ENCODE results near the gene SEMA5B. TPM values are rescaled to one million over a fixed set of nuclear protein-coding genes. Genes with fewer than 3 reads are reported as not detected.

SEMA5B gene
- total RNA-seq, 1 donor from 2014 or later: 1.1 TPM

GRCh38 chr3:123019161-123019560, 8.4 kb downstream of the SEMA5B start:
- TF ChIP-seq, protein P1, sequence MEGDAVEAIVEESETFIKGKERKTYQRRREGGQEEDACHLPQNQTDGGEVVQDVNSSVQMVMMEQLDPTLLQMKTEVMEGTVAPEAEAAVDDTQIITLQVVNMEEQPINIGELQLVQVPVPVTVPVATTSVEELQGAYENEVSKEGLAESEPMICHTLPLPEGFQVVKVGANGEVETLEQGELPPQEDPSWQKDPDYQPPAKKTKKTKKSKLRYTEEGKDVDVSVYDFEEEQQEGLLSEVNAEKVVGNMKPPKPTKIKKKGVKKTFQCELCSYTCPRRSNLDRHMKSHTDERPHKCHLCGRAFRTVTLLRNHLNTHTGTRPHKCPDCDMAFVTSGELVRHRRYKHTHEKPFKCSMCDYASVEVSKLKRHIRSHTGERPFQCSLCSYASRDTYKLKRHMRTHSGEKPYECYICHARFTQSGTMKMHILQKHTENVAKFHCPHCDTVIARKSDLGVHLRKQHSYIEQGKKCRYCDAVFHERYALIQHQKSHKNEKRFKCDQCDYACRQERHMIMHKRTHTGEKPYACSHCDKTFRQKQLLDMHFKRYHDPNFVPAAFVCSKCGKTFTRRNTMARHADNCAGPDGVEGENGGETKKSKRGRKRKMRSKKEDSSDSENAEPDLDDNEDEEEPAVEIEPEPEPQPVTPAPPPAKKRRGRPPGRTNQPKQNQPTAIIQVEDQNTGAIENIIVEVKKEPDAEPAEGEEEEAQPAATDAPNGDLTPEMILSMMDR (IDR thresholded peaks at IDR 0.05; ENCODE audit: unreplicated experiment): no peak
- Mint-ChIP-seq H3K4me1 (ENCODE audit: unreplicated experiment) (no peaks in the 10 kb centered on the region), H3K27ac (ENCODE audit: unreplicated experiment) (no peak overlapping the region), H3K9me3 (ENCODE audit: unreplicated experiment) (no peaks in the 10 kb centered on the region), H3K36me3 (ENCODE audit: low read depth, unreplicated experiment) (no peaks in the 10 kb centered on the region), H3K27me3 (ENCODE audit: unreplicated experiment) (peaks cover 3% of the 10 kb centered on the region), H3K4me3 (ENCODE audit: unreplicated experiment) (no peak overlapping the region)
- DNase-seq (ENCODE audit: low spot score): no peak

GRCh38 chr3:123018683-123019082, 8.9 kb downstream of the SEMA5B start:
- H3K36me3 Mint-ChIP-seq (ENCODE audit: low read depth, unreplicated experiment): no peaks in the 10 kb centered on the region
- no peak for DNase-seq (ENCODE audit: low spot score)
- no peak overlapping the region for H3K27ac Mint-ChIP-seq (ENCODE audit: unreplicated experiment)
- no peaks in the 10 kb centered on the region for H3K9me3 Mint-ChIP-seq (ENCODE audit: unreplicated experiment)
- no peak overlapping the region for H3K4me3 Mint-ChIP-seq (ENCODE audit: unreplicated experiment)
- TF ChIP-seq, protein P1 (IDR thresholded peaks at IDR 0.05; ENCODE audit: unreplicated experiment): no peak
- H3K4me1 Mint-ChIP-seq (ENCODE audit: unreplicated experiment): peaks cover 1% of the 10 kb centered on the region
- H3K27me3 Mint-ChIP-seq (ENCODE audit: unreplicated experiment): peaks cover 3% of the 10 kb centered on the region

- Mint-ChIP-seq H3K9me3 (ENCODE audit: unreplicated experiment) (no peaks in the 10 kb centered on the region), H3K36me3 (ENCODE audit: low read depth, unreplicated experiment) (no peaks in the 10 kb centered on the region), H3K27ac (ENCODE audit: unreplicated experiment) (no peak overlapping the region), H3K4me1 (ENCODE audit: unreplicated experiment) (peaks cover 4% of the 10 kb centered on the region), H3K4me3 (ENCODE audit: unreplicated experiment) (no peak overlapping the region), H3K27me3 (ENCODE audit: unreplicated experiment) (peaks cover 5% of the 10 kb centered on the region)
- no peak for DNase-seq (ENCODE audit: low spot score)
- TF ChIP-seq, protein P1 (IDR thresholded peaks at IDR 0.05; ENCODE audit: unreplicated experiment): no peak
Measured at GRCh38 chr3:123015596-123015995, 12.0 kb downstream of the SEMA5B start.

DNA sequence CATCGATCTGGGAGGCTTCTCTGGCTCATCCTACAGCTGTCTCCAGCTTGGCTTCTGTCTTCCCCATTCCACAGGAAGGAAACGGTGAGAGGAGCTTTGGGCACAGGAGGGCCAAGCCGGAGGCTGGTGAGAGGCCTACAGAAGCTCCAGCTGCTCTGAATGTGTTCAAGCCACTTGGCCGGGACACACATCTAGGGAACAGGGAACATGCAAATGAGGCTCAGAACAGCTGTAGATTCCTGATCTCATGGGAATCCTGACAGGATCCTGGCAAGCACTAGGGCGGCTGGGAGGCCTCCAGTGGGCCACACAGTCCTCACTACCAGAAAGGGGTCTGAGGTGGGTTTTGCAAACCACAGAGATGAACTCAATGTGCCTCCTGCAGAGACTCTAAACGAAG, 13.7 kb downstream of the SEMA5B start:
- H3K4me1 Mint-ChIP-seq (ENCODE audit: unreplicated experiment): peaks cover 17% of the 10 kb centered on the region
- no peaks in the 10 kb centered on the region for H3K36me3 Mint-ChIP-seq (ENCODE audit: low read depth, unreplicated experiment)
- H3K4me3 Mint-ChIP-seq (ENCODE audit: unreplicated experiment): no peak overlapping the region
- H3K27me3 Mint-ChIP-seq (ENCODE audit: unreplicated experiment): peaks cover 5% of the 10 kb centered on the region
- TF ChIP-seq, protein P1 (IDR thresholded peaks at IDR 0.05; ENCODE audit: unreplicated experiment): no peak
- H3K9me3 Mint-ChIP-seq (ENCODE audit: unreplicated experiment): no peaks in the 10 kb centered on the region
- H3K27ac Mint-ChIP-seq (ENCODE audit: unreplicated experiment): no peak overlapping the region
- DNase-seq (ENCODE audit: low spot score): no peak

GRCh38 chr3:123012652-123013051, 14.9 kb downstream of the SEMA5B start:
- Mint-ChIP-seq H3K4me1 (ENCODE audit: unreplicated experiment) (peaks cover 17% of the 10 kb centered on the region), H3K4me3 (ENCODE audit: unreplicated experiment) (no peak overlapping the region), H3K27me3 (ENCODE audit: unreplicated experiment) (peaks cover 5% of the 10 kb centered on the region), H3K27ac (ENCODE audit: unreplicated experiment) (no peak overlapping the region), H3K9me3 (ENCODE audit: unreplicated experiment) (no peaks in the 10 kb centered on the region), H3K36me3 (ENCODE audit: low read depth, unreplicated experiment) (no peaks in the 10 kb centered on the region)
- TF ChIP-seq, protein P1 (IDR thresholded peaks at IDR 0.05; ENCODE audit: unreplicated experiment): no peak
- DNase-seq (ENCODE audit: low spot score): no peak
